ENCODE data around the gene PRRG2. TPM values are rescaled to one million over a fixed set of nuclear protein-coding genes. Genes with fewer than 3 reads are reported as not detected.
A peak's percentile ranks its signal among the peaks of the same experiment; 100 is the strongest.
"Not testable (repeated sequence)": the region's sequence is repeated elsewhere in the genome, so short reads cannot be mapped to it uniquely, and the experiment has no call there.

Gene PRRG2
- total and polyA plus RNA-seq, 5 experiments from 2014 or later: 0.28 to 2.4 (median 0.34) TPM

GRCh38 chr19:49616532-49616931 is 35.4 kb downstream of the PRRG2 start:
- DNase-seq (no peak), ATAC-seq (no peak)
- H3K27me3 Mint-ChIP-seq: peaks cover 0 to 2% (median 0%) of the 10 kb centered on the region in 5 donors
- POLR2A ChIA-PET: interaction anchor here (1.9 kb wide), 1 partner anchor 14 kb away, joined by 5 read pairs; no protein-coding TSS in a partner anchor
- peaks cover 9 to 22% (median 19%) of the 10 kb centered on the region in 4 donors for H3K4me1 Mint-ChIP-seq
- peaks cover 0 to 75% (median 24%) of the 10 kb centered on the region in 3 donors for H3K36me3 Mint-ChIP-seq
- H3K27ac Mint-ChIP-seq: peak overlapping the region in 1 of 10 donors; percentile 34
- H3K9me3 Mint-ChIP-seq: no peaks in the 10 kb centered on the region
- H3K4me3 Mint-ChIP-seq: no peak overlapping the region

- no peak overlapping the region for H3K4me3 Mint-ChIP-seq
- DNase-seq: no peak
- POLR2A ChIA-PET: interaction anchor here (1.1 to 1.9 kb wide), 3 partner anchors 14 to 42 kb away, joined by 4 to 8 read pairs (median 5); no protein-coding TSS in a partner anchor
- H3K27me3 Mint-ChIP-seq: peaks cover 0 to 2% (median 0%) of the 10 kb centered on the region in 5 donors
- H3K36me3 Mint-ChIP-seq: peaks cover 0 to 79% (median 27%) of the 10 kb centered on the region in 3 donors
- peaks cover 10 to 22% (median 19%) of the 10 kb centered on the region in 4 donors for H3K4me1 Mint-ChIP-seq
- ATAC-seq: no peak
- peak overlapping the region in 2 of 10 donors; percentile 47 to 52 for H3K27ac Mint-ChIP-seq
- no peaks in the 10 kb centered on the region for H3K9me3 Mint-ChIP-seq
These were observed 35.8 kb downstream of the PRRG2 start for GRCh38 chr19:49616945-49617344.

GRCh38 chr19:49617860-49618259 is 36.7 kb downstream of the PRRG2 start:
- DNase-seq, H3K9me3 Mint-ChIP-seq, H3K27me3 Mint-ChIP-seq, H3K4me3 Mint-ChIP-seq, ATAC-seq: not testable (repeated sequence)
- POLR2A ChIA-PET: interaction anchor here (0.7 to 1.9 kb wide), 4 partner anchors 13 to 41 kb away, joined by 4 to 8 read pairs (median 4); no protein-coding TSS in a partner anchor
- Mint-ChIP-seq H3K27ac (peak overlapping the region in 3 of 10 donors; percentile 25 to 36 (median 27)), H3K36me3 (peaks cover 0 to 83% (median 29%) of the 10 kb centered on the region in 3 donors), H3K4me1 (peaks cover 7 to 17% (median 14%) of the 10 kb centered on the region in 4 donors)

- ATAC-seq (no peak), DNase-seq (no peak)
- Mint-ChIP-seq H3K27ac (peak overlapping the region in 1 of 10 donors; percentile 67), H3K4me3 (no peak overlapping the region), H3K4me1 (peaks cover 0 to 6% (median 2%) of the 10 kb centered on the region in 4 donors), H3K36me3 (peaks cover 0 to 58% (median 9%) of the 10 kb centered on the region in 3 donors), H3K27me3 (no peaks in the 10 kb centered on the region), H3K9me3 (no peaks in the 10 kb centered on the region)
- POLR2A ChIA-PET: no interaction called here
These were observed 44.1 kb downstream of the PRRG2 start for GRCh38 chr19:49624967-49625910.

GRCh38 chr19:49626226-49626625 is 45.1 kb downstream of the PRRG2 start:
- H3K27ac Mint-ChIP-seq: no peak overlapping the region
- POLR2A ChIA-PET: no interaction called here

GRCh38 chr19:49629659-49630058 is 48.5 kb downstream of the PRRG2 start:
- H3K27me3 Mint-ChIP-seq: no peaks in the 10 kb centered on the region
- peaks cover 0 to 27% (median 0%) of the 10 kb centered on the region in 3 donors for H3K36me3 Mint-ChIP-seq
- POLR2A ChIA-PET: interaction anchor here (0.6 to 2.2 kb wide), 3 partner anchors 38 to 51 kb away, joined by 3 to 7 read pairs (median 4); no protein-coding TSS in a partner anchor
- H3K4me3 Mint-ChIP-seq: peak overlapping the region in 1 of 10 donors; percentile 22
- H3K4me1 Mint-ChIP-seq: peaks cover 0 to 5% (median 2%) of the 10 kb centered on the region in 4 donors
- DNase-seq (no peak), ATAC-seq (no peak)
- peak overlapping the region in 6 of 10 donors; percentile 34 to 70 (median 44) for H3K27ac Mint-ChIP-seq
- no peaks in the 10 kb centered on the region for H3K9me3 Mint-ChIP-seq

More at GRCh38 chr19:49626226-49626625, 45.1 kb downstream of the PRRG2 start:
- Mint-ChIP-seq H3K4me3 (no peak overlapping the region), H3K4me1 (peaks cover 0 to 7% (median 3%) of the 10 kb centered on the region in 4 donors), H3K36me3 (peaks cover 0 to 55% (median 9%) of the 10 kb centered on the region in 3 donors), H3K9me3 (no peaks in the 10 kb centered on the region), H3K27me3 (no peaks in the 10 kb centered on the region)
- DNase-seq (no peak), ATAC-seq (no peak)

GRCh38 chr19:49631014-49631588 is 50.0 kb downstream of the PRRG2 start:
- H3K27me3 Mint-ChIP-seq: no peaks in the 10 kb centered on the region
- POLR2A ChIA-PET: interaction anchor here (0.6 to 2.2 kb wide), 9 partner anchors 9 to 45 kb away, joined by 3 to 13 read pairs (median 4); partner anchors contain the start of genes PRMT1, RRAS and SCAF1
- DNase-seq: no peak
- H3K4me1 Mint-ChIP-seq: peaks cover 0 to 8% (median 4%) of the 10 kb centered on the region in 4 donors
- no peaks in the 10 kb centered on the region for H3K9me3 Mint-ChIP-seq
- H3K4me3 Mint-ChIP-seq: no peak overlapping the region
- ATAC-seq: no peak
- H3K36me3 Mint-ChIP-seq: peaks cover 0 to 18% (median 0%) of the 10 kb centered on the region in 3 donors
- peak overlapping the region in 7 of 10 donors; percentile 15 to 78 (median 48) for H3K27ac Mint-ChIP-seq

- POLR2A ChIA-PET: interaction anchor here (1.0 to 2.1 kb wide), 5 partner anchors 8 to 45 kb away, joined by 3 to 13 read pairs (median 4); partner anchors contain the start of genes PRMT1, RRAS and SCAF1
- Mint-ChIP-seq H3K4me1 (peaks cover 0 to 8% (median 4%) of the 10 kb centered on the region in 4 donors), H3K4me3 (no peak overlapping the region), H3K27ac (peak overlapping the region in 4 of 10 donors; percentile 20 to 77 (median 46)), H3K27me3 (no peaks in the 10 kb centered on the region), H3K36me3 (peaks cover 0 to 15% (median 0%) of the 10 kb centered on the region in 3 donors), H3K9me3 (no peaks in the 10 kb centered on the region)
- DNase-seq: no peak
- no peak for ATAC-seq
These were observed 50.6 kb downstream of the PRRG2 start for GRCh38 chr19:49631610-49632192.

GRCh38 chr19:49632576-49632975 is 51.5 kb downstream of the PRRG2 start:
- POLR2A ChIA-PET: interaction anchor here (1.4 kb wide), 1 partner anchor 17 kb away, joined by 3 read pairs; no protein-coding TSS in a partner anchor
- H3K27me3 Mint-ChIP-seq: no peaks in the 10 kb centered on the region
- H3K9me3 Mint-ChIP-seq: no peaks in the 10 kb centered on the region
- DNase-seq: no peak
- no peak overlapping the region for H3K4me3 Mint-ChIP-seq
- peaks cover 0 to 8% (median 0%) of the 10 kb centered on the region in 3 donors for H3K36me3 Mint-ChIP-seq
- ATAC-seq: no peak
- peak overlapping the region in 3 of 10 donors; percentile 20 to 70 (median 29) for H3K27ac Mint-ChIP-seq
- H3K4me1 Mint-ChIP-seq: peaks cover 0 to 9% (median 4%) of the 10 kb centered on the region in 4 donors

- H3K4me3 Mint-ChIP-seq, POLR2A ChIA-PET, H3K27ac Mint-ChIP-seq, H3K36me3 Mint-ChIP-seq, H3K9me3 Mint-ChIP-seq, DNase-seq, ATAC-seq, H3K27me3 Mint-ChIP-seq: not testable (repeated sequence)
- H3K4me1 Mint-ChIP-seq: peaks cover 4 to 14% (median 10%) of the 10 kb centered on the region in 4 donors
These were observed 52.2 kb downstream of the PRRG2 start for GRCh38 chr19:49633273-49633672.

- H3K4me3 Mint-ChIP-seq: no peak overlapping the region
- no peaks in the 10 kb centered on the region for H3K9me3 Mint-ChIP-seq
- POLR2A ChIA-PET: interaction anchor here (0.6 kb wide), 2 partner anchors 16 to 218 kb away, joined by 3 read pairs; no protein-coding TSS in a partner anchor
- peak overlapping the region in 6 of 10 donors; percentile 53 to 86 (median 69) for H3K27ac Mint-ChIP-seq
- no peaks in the 10 kb centered on the region for H3K36me3 Mint-ChIP-seq
- ATAC-seq (no peak), DNase-seq (no peak)
- H3K4me1 Mint-ChIP-seq: peaks cover 21 to 30% (median 27%) of the 10 kb centered on the region in 4 donors
- no peaks in the 10 kb centered on the region for H3K27me3 Mint-ChIP-seq
These were observed 54.6 kb downstream of the PRRG2 start for GRCh38 chr19:49635530-49636232.
